HCT116 (cell line): ENCODE measurements around the gene STON1. TPM values are rescaled to one million over a fixed set of nuclear protein-coding genes. Genes with fewer than 3 reads are reported as not detected.

Source experiments
- ATAC-seq: fragments of 200-7000 bp; cut with Tn5 transposase; 2 replicates; pipeline ENCODE4 v1.9.1; 2020; ENCODE audit warnings: mild to moderate bottlenecking, moderate library complexity
- BruUV-seq: library from RNA; stranded (reverse); fragments of 400-500 nt; replicated peaks from 2 replicates; lab custom pipeline; 2021; lab: Mats Ljungman, UMichigan
- CTCF ChIA-PET: fragments of 300-600 bp; sonication (Branson Sonifier 250); formaldehyde crosslinking; loops from one replicate; lab custom pipeline; 2021; ENCODE audit warnings: antibody characterized with exemption; lab: Charles Lee
- POLR2A ChIA-PET: fragments of 300-600, 350-600 bp; sonication (Branson Sonifier 250); formaldehyde crosslinking; loops from one replicate; lab custom pipeline; 2021; ENCODE audit warnings: antibody characterized with exemption; lab: Charles Lee
- RAD21 ChIA-PET, 2 experiments: fragments of 300-600 bp; sonication (Branson Sonifier 250); formaldehyde crosslinking; loops; one replicate each; lab custom pipeline; 2023; ENCODE audit warnings: low total read pairs in 2 of 2; ENCODE audit not compliant: uncharacterized antibody in 2 of 2, unreplicated experiment in 2 of 2, low non-redundant PET in 1 of 2; lab: Charles Lee
- DNase-seq: peaks from one replicate; pipeline ENCODE4 v3.0.0-alpha.2; 2010; ENCODE audit warnings: low read depth, low spot score
- H2AFZ ChIP-seq: fragments of 200-600 bp; shearing (Covaris generic), sonication (generic); 2 replicates; pipeline ENCODE4 v1.6.1; 2017; ENCODE audit warnings: low read depth, mixed run types, mixed read lengths, antibody characterized with exemption, low read length; ENCODE audit not compliant: poor library complexity, severe bottlenecking
- H3K27ac ChIP-seq: 2 replicates; pipeline ENCODE4 v1.5.1; 2012; ENCODE audit warnings: low read depth, low read length
- H3K27me3 ChIP-seq: fragments of 200-600 bp; sonication (generic); 2 replicates; pipeline ENCODE4 v1.6.1; 2016; ENCODE audit warnings: mixed run types, low read length, mixed read lengths; ENCODE audit not compliant: insufficient read depth
- H3K36me3 ChIP-seq, 2 experiments: fragments of 200-500 bp in 1 of 2; fragments of 200-600 bp in 1 of 2; sonication (Bioruptor generic) in 1 of 2; sonication (generic) in 1 of 2; 2 replicates each; pipeline versions ENCODE4 v1.5.1 to v1.6.1; 2014 to 2016; ENCODE audit warnings: low read length in 2 of 2, inconsistent platforms in 1 of 2, mixed read lengths in 1 of 2, mixed run types in 1 of 2; ENCODE audit not compliant: insufficient read depth in 2 of 2, control insufficient read depth in 1 of 2
- H3K4me1 ChIP-seq, 2 experiments: fragments of 200-600 bp in 1 of 2; sonication (generic) in 1 of 2; 2 replicates each; pipeline versions ENCODE4 v1.5.1 to v1.6.1; 2012 to 2017; ENCODE audit warnings: low read length in 2 of 2, inconsistent platforms in 1 of 2, mild to moderate bottlenecking in 1 of 2, mixed read lengths in 1 of 2, mixed run types in 1 of 2, moderate library complexity in 1 of 2; ENCODE audit not compliant: insufficient read depth in 2 of 2, control insufficient read depth in 1 of 2
- H3K4me2 ChIP-seq: fragments of 200-600 bp; sonication (generic); 2 replicates; pipeline ENCODE4 v1.6.1; 2017; ENCODE audit warnings: mixed run types, low read length, mixed read lengths
- H3K4me3 ChIP-seq, 2 experiments: fragments of 200-600 bp in 1 of 2; sonication (generic) in 1 of 2; replicated peaks in 1 of 2; 2 replicates each; pipeline ENCODE4 v1.5.1; 2011 to 2016; ENCODE audit warnings: low read length in 2 of 2, control low read depth in 1 of 2, low read depth in 1 of 2, mild to moderate bottlenecking in 1 of 2, mixed read lengths in 1 of 2, mixed run types in 1 of 2
- H3K79me2 ChIP-seq: fragments of 200-600 bp; sonication (generic); 2 replicates; pipeline ENCODE4 v1.6.1; 2017; ENCODE audit warnings: mild to moderate bottlenecking, mixed run types, low read length, moderate library complexity, mixed read lengths; ENCODE audit not compliant: insufficient read depth
- H3K9ac ChIP-seq: fragments of 200-600 bp; sonication (generic); 2 replicates; pipeline ENCODE4 v1.6.1; 2016; ENCODE audit warnings: low read length, mixed read lengths
- H3K9me2 ChIP-seq: fragments of 200-600 bp; sonication (generic), shearing (Covaris generic); 2 replicates; pipeline ENCODE4 v1.6.1; 2017; ENCODE audit warnings: mixed run types, mild to moderate bottlenecking, moderate library complexity; ENCODE audit not compliant: insufficient read depth
- H3K9me3 ChIP-seq, 2 experiments: fragments of 200-500 bp in 1 of 2; fragments of 200-600 bp in 1 of 2; sonication (Bioruptor generic) in 1 of 2; sonication (generic) in 1 of 2; 2 replicates each; pipeline ENCODE4 v1.6.1; 2014 to 2017; ENCODE audit warnings: low read length in 2 of 2, mixed read lengths in 2 of 2, inconsistent platforms in 1 of 2, low read depth in 1 of 2, mild to moderate bottlenecking in 1 of 2, mixed run types in 1 of 2, moderate library complexity in 1 of 2; ENCODE audit not compliant: control insufficient read depth in 1 of 2, insufficient read depth in 1 of 2
- H4K20me1 ChIP-seq: fragments of 200-600 bp; sonication (generic), shearing (Covaris generic); 2 replicates; pipeline ENCODE4 v1.6.1; 2017; ENCODE audit warnings: mixed run types, mild to moderate bottlenecking, moderate library complexity; ENCODE audit not compliant: insufficient read depth
- CBX3 ChIP-seq: IDR thresholded peaks from 2 replicates; pipeline ENCODE4 v1.6.1; 2012; ENCODE audit warnings: low read depth
- CEBPB ChIP-seq: IDR thresholded peaks from 2 replicates; pipeline ENCODE4 v1.6.1; 2012; ENCODE audit warnings: low read depth
- EGR1 ChIP-seq: IDR thresholded peaks from 2 replicates; pipeline ENCODE4 v1.6.1; 2012; ENCODE audit warnings: low read depth
- ELF1 ChIP-seq: IDR thresholded peaks from 2 replicates; pipeline ENCODE4 v1.6.1; 2012; ENCODE audit warnings: low read depth, borderline replicate concordance
- EZH2phosphoT487 ChIP-seq: fragments of 200-600 bp; IDR thresholded peaks from 2 replicates; pipeline ENCODE4 v1.6.1; 2018; ENCODE audit warnings: antibody characterized with exemption, borderline replicate concordance
- FOSL1 ChIP-seq: IDR thresholded peaks from 2 replicates; pipeline ENCODE4 v1.6.1; 2012; ENCODE audit warnings: low read depth
- JUND ChIP-seq: IDR thresholded peaks from 2 replicates; pipeline ENCODE4 v1.6.1; 2012
- POLR2AphosphoS5 ChIP-seq: IDR thresholded peaks from 2 replicates; pipeline ENCODE4 v1.6.1; 2011; ENCODE audit warnings: mild to moderate bottlenecking, low read depth, low read length, moderate library complexity
- RAD21 ChIP-seq: IDR thresholded peaks from 2 replicates; pipeline ENCODE4 v1.6.1; 2012; ENCODE audit warnings: low read depth, mild to moderate bottlenecking
- SIN3A ChIP-seq: IDR thresholded peaks from 2 replicates; pipeline ENCODE4 v1.6.1; 2012; ENCODE audit warnings: low read depth
- SRF ChIP-seq: IDR thresholded peaks from 2 replicates; pipeline ENCODE4 v1.6.1; 2012; ENCODE audit warnings: low read depth
- TCF7L2 ChIP-seq: IDR thresholded peaks from 2 replicates; pipeline ENCODE4 v1.7.0; 2011; ENCODE audit warnings: borderline replicate concordance, inconsistent platforms; ENCODE audit not compliant: insufficient read depth, insufficient read length; ENCODE audit errors: extremely low read depth
- YY1 ChIP-seq: IDR thresholded peaks from 2 replicates; pipeline ENCODE4 v1.6.1; 2011; ENCODE audit warnings: low read length, low read depth, moderate library complexity, mild to moderate bottlenecking; ENCODE audit not compliant: insufficient replicate concordance; ENCODE audit errors: extremely low read depth
- ZFX ChIP-seq: fragments of 450-650 bp; IDR thresholded peaks from 2 replicates; pipeline ENCODE4 v1.6.1; 2017
- ZNF274 ChIP-seq: fragments of 200-500 bp; sonication (Bioruptor generic); IDR thresholded peaks from 2 replicates; pipeline ENCODE4 v1.6.1; 2014; ENCODE audit warnings: mild to moderate bottlenecking, low read depth, low read length, inconsistent platforms
- intact Hi-C: fragments of 100-400 bp; cut with micrococcal nuclease; formaldehyde crosslinking; loops from 2 replicates; pipeline ENCODE4 v1.10.0; 2022
- total RNA-seq: library from RNA; stranded (reverse); gene quantifications from one replicate; pipeline ENCODE4 v1.2.1, GENCODE V29; 2021; ENCODE audit not compliant: unreplicated experiment
- TF ChIP-seq, protein P1 (sequence below): IDR thresholded peaks from 2 replicates; pipeline ENCODE4 v1.6.1; 2011; ENCODE audit warnings: mild to moderate bottlenecking, low read length, moderate library complexity; ENCODE audit not compliant: insufficient replicate concordance; ENCODE audit errors: extremely low read depth
- TF ChIP-seq, protein P2 (sequence below): IDR thresholded peaks from 2 replicates; pipeline ENCODE4 v1.6.1; 2012; ENCODE audit warnings: low read depth
- TF ChIP-seq, protein P3 (sequence below): IDR thresholded peaks from 2 replicates; pipeline ENCODE4 v1.6.1; 2012
- TF ChIP-seq, protein P4 (sequence below), 3 experiments: fragments of 200-600 bp in 1 of 3; sonication (generic) in 1 of 3; IDR thresholded peaks in 2 of 3; conservative IDR thresholded peaks in 1 of 3; 2 replicates each; pipeline ENCODE4 v1.5.1; 2012 to 2017; ENCODE audit warnings: low read depth in 2 of 3, low read length in 2 of 3, antibody characterized with exemption in 1 of 3, borderline replicate concordance in 1 of 3, control low read depth in 1 of 3, mild to moderate bottlenecking in 1 of 3, mixed read lengths in 1 of 3, mixed run types in 1 of 3, moderate library complexity in 1 of 3; ENCODE audit not compliant: insufficient read depth in 1 of 3

STON1 gene
- total RNA-seq, 1 experiment from 2014 or later, result 1.4 TPM

DNA sequence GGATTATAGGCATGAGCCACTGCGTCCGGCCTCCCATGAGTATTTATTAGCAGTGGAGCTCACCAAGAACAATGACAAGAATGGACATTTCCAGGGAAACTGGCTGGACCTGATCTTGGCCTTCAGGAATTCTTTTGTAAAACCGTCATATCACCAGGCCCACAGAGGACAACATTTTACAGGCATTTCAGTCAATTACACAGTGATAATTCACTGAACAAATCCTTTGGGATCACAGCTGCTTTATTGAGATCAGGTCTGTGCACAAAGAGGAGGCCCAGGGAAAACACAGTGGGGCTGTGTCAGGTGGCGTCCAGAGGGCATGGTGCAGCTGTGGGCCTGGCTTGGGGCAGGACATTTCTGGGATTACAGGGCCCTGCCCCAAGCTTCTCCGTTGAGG lies 57.6 kb downstream of the STON1 start:
- BruUV-seq, result no TSS peak
- no peaks in the 10 kb centered on the region for H3K9me2 ChIP-seq
- H3K36me3 ChIP-seq, result no peaks in the 10 kb centered on the region
- ChIA-PET POLR2A (no interaction called here), CTCF (interaction anchor here (1.2 kb wide), 1 partner anchor 7 kb away, joined by 3 read pairs; no protein-coding TSS in a partner anchor), RAD21 (no interaction called here)
- no peaks in the 10 kb centered on the region for H3K4me1 ChIP-seq
- no peak overlapping the region for H2AFZ ChIP-seq
- intact Hi-C loops, result no loop called here
- H3K9ac ChIP-seq, result no peak overlapping the region
- H3K9me3 ChIP-seq, result no peaks in the 10 kb centered on the region
- no peak overlapping the region for H3K4me2 ChIP-seq
- no peaks in the 10 kb centered on the region for H3K79me2 ChIP-seq
- H3K27ac ChIP-seq, result no peak overlapping the region
- ATAC-seq, result no peak
- TF ChIP-seq YY1, result no peak
- no peak for TF ChIP-seq CEBPB
- TF ChIP-seq TCF7L2, result no peak
- no peak for TF ChIP-seq EGR1
- TF ChIP-seq SIN3A, result no peak
- TF ChIP-seq POLR2AphosphoS5, result no peak
- TF ChIP-seq, protein P1, sequence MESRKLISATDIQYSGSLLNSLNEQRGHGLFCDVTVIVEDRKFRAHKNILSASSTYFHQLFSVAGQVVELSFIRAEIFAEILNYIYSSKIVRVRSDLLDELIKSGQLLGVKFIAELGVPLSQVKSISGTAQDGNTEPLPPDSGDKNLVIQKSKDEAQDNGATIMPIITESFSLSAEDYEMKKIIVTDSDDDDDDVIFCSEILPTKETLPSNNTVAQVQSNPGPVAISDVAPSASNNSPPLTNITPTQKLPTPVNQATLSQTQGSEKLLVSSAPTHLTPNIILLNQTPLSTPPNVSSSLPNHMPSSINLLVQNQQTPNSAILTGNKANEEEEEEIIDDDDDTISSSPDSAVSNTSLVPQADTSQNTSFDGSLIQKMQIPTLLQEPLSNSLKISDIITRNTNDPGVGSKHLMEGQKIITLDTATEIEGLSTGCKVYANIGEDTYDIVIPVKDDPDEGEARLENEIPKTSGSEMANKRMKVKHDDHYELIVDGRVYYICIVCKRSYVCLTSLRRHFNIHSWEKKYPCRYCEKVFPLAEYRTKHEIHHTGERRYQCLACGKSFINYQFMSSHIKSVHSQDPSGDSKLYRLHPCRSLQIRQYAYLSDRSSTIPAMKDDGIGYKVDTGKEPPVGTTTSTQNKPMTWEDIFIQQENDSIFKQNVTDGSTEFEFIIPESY, result no peak
- TF ChIP-seq RAD21, result no peak
- TF ChIP-seq, protein P2, sequence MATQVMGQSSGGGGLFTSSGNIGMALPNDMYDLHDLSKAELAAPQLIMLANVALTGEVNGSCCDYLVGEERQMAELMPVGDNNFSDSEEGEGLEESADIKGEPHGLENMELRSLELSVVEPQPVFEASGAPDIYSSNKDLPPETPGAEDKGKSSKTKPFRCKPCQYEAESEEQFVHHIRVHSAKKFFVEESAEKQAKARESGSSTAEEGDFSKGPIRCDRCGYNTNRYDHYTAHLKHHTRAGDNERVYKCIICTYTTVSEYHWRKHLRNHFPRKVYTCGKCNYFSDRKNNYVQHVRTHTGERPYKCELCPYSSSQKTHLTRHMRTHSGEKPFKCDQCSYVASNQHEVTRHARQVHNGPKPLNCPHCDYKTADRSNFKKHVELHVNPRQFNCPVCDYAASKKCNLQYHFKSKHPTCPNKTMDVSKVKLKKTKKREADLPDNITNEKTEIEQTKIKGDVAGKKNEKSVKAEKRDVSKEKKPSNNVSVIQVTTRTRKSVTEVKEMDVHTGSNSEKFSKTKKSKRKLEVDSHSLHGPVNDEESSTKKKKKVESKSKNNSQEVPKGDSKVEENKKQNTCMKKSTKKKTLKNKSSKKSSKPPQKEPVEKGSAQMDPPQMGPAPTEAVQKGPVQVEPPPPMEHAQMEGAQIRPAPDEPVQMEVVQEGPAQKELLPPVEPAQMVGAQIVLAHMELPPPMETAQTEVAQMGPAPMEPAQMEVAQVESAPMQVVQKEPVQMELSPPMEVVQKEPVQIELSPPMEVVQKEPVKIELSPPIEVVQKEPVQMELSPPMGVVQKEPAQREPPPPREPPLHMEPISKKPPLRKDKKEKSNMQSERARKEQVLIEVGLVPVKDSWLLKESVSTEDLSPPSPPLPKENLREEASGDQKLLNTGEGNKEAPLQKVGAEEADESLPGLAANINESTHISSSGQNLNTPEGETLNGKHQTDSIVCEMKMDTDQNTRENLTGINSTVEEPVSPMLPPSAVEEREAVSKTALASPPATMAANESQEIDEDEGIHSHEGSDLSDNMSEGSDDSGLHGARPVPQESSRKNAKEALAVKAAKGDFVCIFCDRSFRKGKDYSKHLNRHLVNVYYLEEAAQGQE, result no peak
- TF ChIP-seq FOSL1, result no peak
- TF ChIP-seq ZNF274, result no peak
- no peak for TF ChIP-seq ELF1
- no peak for TF ChIP-seq EZH2phosphoT487
- no peak for TF ChIP-seq JUND
- TF ChIP-seq CBX3, result no peak
- no peak for TF ChIP-seq SRF
- TF ChIP-seq, protein P3, sequence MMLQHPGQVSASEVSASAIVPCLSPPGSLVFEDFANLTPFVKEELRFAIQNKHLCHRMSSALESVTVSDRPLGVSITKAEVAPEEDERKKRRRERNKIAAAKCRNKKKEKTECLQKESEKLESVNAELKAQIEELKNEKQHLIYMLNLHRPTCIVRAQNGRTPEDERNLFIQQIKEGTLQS, result no peak
- TF ChIP-seq ZFX, result no peak
- TF ChIP-seq, protein P4, sequence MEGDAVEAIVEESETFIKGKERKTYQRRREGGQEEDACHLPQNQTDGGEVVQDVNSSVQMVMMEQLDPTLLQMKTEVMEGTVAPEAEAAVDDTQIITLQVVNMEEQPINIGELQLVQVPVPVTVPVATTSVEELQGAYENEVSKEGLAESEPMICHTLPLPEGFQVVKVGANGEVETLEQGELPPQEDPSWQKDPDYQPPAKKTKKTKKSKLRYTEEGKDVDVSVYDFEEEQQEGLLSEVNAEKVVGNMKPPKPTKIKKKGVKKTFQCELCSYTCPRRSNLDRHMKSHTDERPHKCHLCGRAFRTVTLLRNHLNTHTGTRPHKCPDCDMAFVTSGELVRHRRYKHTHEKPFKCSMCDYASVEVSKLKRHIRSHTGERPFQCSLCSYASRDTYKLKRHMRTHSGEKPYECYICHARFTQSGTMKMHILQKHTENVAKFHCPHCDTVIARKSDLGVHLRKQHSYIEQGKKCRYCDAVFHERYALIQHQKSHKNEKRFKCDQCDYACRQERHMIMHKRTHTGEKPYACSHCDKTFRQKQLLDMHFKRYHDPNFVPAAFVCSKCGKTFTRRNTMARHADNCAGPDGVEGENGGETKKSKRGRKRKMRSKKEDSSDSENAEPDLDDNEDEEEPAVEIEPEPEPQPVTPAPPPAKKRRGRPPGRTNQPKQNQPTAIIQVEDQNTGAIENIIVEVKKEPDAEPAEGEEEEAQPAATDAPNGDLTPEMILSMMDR (IDR thresholded peaks at IDR 0.05 in 2 of 3, conservative IDR thresholded peaks at IDR 0.05 in 1 of 3; ENCODE audit: borderline replicate concordance in 1 of 3, insufficient read depth in 1 of 3, low read depth in 2 of 3, low read length in 2 of 3), result no peak
- no peaks in the 10 kb centered on the region for H4K20me1 ChIP-seq
- H3K27me3 ChIP-seq, result no peaks in the 10 kb centered on the region
- no peak overlapping the region for H3K4me3 ChIP-seq
- no peak for DNase-seq
